ENCODE data around the gene FOXI1.

FOXI1 gene
- 0 to 0.42 (median 0.03) reads per million in 9 experiments for total RNA-seq

DNA sequence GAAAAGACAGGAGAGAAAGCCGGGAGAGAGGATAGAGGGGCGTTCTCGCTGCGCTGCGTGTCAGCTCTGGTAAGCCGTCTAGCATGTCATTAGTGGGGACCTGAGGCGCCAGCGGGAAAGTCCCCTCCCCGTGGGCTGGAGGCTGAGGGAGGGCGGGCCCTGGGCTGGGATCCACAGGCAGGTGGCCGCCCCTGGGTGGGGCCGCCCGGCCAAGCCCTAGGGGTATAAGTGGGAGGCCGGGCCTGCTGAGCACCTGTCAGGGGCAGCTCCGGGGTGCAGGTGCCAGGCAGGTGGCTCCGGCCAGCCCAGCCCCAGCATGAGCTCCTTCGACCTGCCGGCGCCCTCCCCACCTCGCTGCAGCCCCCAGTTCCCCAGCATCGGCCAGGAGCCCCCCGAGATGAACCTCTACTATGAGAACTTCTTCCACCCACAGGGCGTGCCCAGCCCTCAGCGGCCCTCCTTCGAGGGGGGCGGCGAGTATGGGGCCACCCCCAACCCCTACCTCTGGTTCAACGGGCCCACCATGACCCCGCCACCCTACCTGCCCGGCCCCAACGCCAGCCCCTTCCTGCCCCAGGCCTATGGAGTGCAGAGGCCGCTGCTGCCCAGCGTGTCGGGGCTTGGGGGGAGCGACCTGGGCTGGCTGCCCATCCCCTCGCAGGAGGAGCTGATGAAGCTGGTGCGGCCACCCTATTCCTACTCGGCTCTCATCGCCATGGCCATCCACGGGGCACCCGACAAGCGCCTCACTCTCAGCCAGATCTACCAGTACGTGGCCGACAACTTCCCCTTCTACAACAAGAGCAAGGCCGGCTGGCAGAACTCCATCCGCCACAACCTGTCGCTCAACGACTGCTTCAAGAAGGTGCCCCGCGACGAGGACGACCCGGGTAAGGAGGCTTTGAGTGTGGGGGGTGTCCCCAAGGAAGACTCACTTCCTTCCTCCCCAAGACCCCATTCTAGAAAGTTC is at the start of gene FOXI1:
TSS of gene FOXI1 (plus strand) at position 256 of the 970 bp plus-strand sequence. CDS start at position 317, 61 bp downstream.
- Mint-ChIP-seq H3K36me3 (ENCODE audit: insufficient read depth) (no peaks in the 10 kb centered on the region), H3K9me3 (no peaks in the 10 kb centered on the region), H3K27ac (no peak within 1 kb of the TSS), H3K27me3 (peaks cover 24 to 51% of the 10 kb centered on the region in 2 donors), H3K4me1 (ENCODE audit: low read depth in 2 of 2) (peaks cover 0 to 4% of the 10 kb centered on the region in 2 donors), H3K4me3 (no peak within 1 kb of the TSS)
- ATAC-seq (replicated peaks) (no peak), DNase-seq (no peak)

DNA sequence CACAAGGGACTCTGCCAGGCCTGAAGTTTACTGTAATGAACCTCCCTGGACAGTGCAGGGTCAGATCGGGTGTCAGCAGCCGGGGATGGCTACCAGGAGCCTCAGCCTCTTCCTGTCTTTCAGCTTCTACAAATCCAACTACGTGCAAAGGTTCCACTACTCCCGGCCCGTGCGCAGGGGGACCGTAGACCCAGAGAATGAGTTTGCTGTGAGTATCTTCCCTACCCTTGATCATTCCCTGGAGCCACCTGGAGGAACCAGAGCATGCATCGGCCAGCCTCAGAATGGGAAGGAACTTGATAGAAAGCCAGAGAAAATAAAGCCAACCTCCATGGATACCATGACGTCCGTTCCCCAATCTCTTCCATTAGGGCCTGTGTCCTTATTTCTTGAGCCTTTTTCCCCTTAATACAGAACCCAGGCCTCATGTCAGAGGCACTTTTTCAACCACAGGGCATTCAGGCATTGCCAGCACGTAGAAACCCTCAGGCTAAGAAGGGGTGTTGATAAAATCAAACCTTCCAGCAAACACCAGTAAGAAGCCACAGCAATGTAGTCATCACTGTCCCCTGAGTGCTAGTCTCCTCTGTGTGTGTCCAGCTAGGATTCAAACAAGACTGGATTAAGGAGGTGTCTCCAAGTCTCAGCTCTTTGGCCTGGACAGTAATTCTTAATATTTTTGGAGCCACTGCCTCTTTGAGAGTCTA is 49.0 kb upstream of the FOXI1 start:
- no peak for ATAC-seq (replicated peaks)
- Mint-ChIP-seq H3K27me3 (no peaks in the 10 kb centered on the region), H3K4me1 (ENCODE audit: low read depth in 2 of 2) (peaks cover 0 to 3% of the 10 kb centered on the region in 2 donors), H3K36me3 (ENCODE audit: insufficient read depth) (peaks cover 42% of the 10 kb centered on the region), H3K9me3 (peaks cover 0 to 2% of the 10 kb centered on the region in 2 donors), H3K4me3 (no peak overlapping the region), H3K27ac (no peak overlapping the region)
- no peak for DNase-seq

DNA sequence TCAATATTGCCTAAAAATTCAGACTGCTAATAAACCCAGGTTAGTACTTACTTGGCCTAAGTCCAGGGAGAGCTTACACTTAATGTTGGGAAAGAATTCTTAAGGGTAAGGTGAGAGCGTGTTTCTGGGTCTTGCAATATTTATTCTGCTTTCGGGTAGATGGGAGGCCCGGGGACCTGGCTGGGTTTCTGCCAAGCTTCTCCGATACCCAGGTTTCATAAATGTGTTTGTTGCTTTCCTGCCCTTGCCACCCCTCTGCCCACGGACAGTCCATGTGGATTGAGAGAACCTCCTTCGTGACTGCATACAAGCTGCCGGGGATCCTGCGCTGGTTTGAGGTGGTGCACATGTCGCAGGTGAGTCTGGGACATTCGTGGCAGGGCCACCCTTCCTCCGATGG is 48.4 kb upstream of the FOXI1 start:
- no peaks in the 10 kb centered on the region for H3K4me1 Mint-ChIP-seq (ENCODE audit: low read depth in 2 of 2)
- H3K27ac Mint-ChIP-seq, result peak overlapping the region in 1 of 2 donors; percentile 35
- ATAC-seq (replicated peaks) (no peak), DNase-seq (no peak)
- H3K27me3 Mint-ChIP-seq, result no peaks in the 10 kb centered on the region
- peaks cover 0 to 2% of the 10 kb centered on the region in 2 donors for H3K9me3 Mint-ChIP-seq
- H3K36me3 Mint-ChIP-seq (ENCODE audit: insufficient read depth), result peaks cover 41% of the 10 kb centered on the region
- no peak overlapping the region for H3K4me3 Mint-ChIP-seq

DNA sequence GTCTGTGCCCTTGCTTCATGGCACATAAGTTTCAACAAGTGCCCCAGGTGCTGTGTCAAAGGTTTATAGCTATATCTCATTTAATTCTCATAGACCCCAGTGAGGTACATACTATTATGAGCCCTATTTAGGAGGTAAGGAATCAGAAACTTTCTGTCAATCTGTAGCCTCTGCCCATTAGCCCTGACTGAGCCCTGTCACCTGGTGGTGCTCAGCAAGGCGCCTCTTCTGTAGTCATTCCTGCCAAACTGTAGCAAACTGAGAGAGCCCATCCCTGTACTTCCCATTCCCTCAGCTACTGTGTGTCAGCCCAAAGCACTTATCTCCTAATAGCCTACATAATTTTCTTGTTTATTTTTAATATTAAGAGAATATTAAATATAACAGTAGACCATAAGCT is 46.5 kb upstream of the FOXI1 start:
- ATAC-seq (replicated peaks) (no peak), DNase-seq (no peak)
- H3K36me3 Mint-ChIP-seq (ENCODE audit: insufficient read depth), result peaks cover 39% of the 10 kb centered on the region
- no peak overlapping the region for H3K27ac Mint-ChIP-seq
- H3K9me3 Mint-ChIP-seq, result peaks cover 0 to 2% of the 10 kb centered on the region in 2 donors
- H3K4me3 Mint-ChIP-seq, result no peak overlapping the region
- H3K4me1 Mint-ChIP-seq (ENCODE audit: low read depth in 2 of 2), result no peaks in the 10 kb centered on the region
- H3K27me3 Mint-ChIP-seq, result no peaks in the 10 kb centered on the region

DNA sequence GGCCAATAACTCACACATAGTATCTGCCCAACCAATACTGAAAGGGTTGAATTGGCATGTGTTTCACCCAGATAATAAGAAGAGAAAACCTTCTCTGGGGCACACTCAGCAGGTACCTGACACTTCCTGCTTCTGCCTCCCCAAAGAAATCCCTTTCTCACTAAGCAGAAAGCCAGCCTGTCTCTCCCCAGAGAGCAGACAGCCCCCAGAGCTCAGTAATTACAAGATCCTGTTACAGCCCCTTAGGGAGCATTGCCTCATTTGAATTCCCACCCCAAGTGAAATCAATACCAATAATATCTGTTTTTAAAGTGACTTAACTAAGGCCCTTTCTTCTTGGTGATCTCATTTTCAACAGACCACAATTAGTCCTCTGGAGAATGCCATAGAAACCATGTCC is 38.5 kb upstream of the FOXI1 start:
- H3K4me1 Mint-ChIP-seq (ENCODE audit: low read depth in 2 of 2), result no peaks in the 10 kb centered on the region
- no peaks in the 10 kb centered on the region for H3K27me3 Mint-ChIP-seq
- no peak overlapping the region for H3K4me3 Mint-ChIP-seq
- ATAC-seq (replicated peaks), result no peak
- H3K9me3 Mint-ChIP-seq, result no peaks in the 10 kb centered on the region
- peaks cover 40% of the 10 kb centered on the region for H3K36me3 Mint-ChIP-seq (ENCODE audit: insufficient read depth)
- peak overlapping the region in 1 of 2 donors; percentile 44 for H3K27ac Mint-ChIP-seq
- DNase-seq, result no peak

DNA sequence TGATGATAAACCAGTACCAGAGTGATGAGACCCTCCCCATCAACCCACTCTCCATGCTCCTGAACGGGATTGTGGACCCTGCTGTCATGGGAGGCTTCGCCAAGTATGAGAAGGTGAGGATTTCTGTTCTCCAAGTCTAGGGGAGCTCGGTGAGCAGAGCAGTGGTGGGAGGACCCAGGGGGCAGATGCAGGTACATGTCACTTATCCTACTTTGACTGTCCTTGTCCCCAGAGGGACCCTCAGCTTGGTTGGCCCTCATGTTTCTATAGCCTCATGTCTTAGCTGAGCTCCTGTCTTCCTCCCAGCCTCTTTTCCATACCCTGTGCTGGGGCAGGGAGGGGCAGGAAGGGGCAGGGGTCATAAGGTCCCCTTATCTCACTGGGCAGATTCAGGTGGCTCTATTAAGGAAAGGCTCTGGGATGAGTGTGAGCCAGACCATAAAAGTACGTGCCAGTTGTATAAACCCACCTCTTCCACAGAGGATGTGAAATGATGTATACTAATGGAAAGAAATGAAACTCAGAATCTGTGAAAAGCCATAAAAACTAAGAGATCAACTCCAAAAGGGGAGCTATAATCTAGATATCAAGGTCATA is 38.0 kb upstream of the FOXI1 start:
- no peak for DNase-seq
- Mint-ChIP-seq H3K4me3 (no peak overlapping the region), H3K4me1 (ENCODE audit: low read depth in 2 of 2) (no peaks in the 10 kb centered on the region), H3K36me3 (ENCODE audit: insufficient read depth) (peaks cover 40% of the 10 kb centered on the region), H3K27me3 (no peaks in the 10 kb centered on the region), H3K9me3 (no peaks in the 10 kb centered on the region), H3K27ac (no peak overlapping the region)
- ATAC-seq (replicated peaks), result no peak

DNA sequence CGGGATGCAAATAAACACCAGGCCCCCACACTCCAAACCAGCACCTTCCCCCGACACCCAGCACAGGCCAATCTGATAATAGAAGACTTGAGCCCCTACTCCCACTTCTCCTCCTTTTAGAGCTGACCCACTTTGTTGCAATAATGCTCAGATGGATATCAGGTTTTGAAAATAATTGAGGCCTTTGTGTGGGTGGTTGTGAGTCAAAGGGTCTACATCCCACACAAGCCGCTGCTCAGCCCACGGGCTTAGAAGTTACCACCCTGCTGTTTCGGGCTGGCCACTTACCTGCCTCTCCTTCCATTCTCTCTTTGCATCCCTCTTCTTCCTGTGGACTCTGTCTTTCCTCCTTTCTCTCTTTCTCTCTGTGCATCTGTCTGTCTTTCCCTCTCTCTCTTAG is 36.2 kb upstream of the FOXI1 start:
- H3K27me3 Mint-ChIP-seq, result no peaks in the 10 kb centered on the region
- no peak for DNase-seq
- no peaks in the 10 kb centered on the region for H3K4me1 Mint-ChIP-seq (ENCODE audit: low read depth in 2 of 2)
- no peak for ATAC-seq (replicated peaks)
- H3K27ac Mint-ChIP-seq, result peak overlapping the region in 1 of 2 donors; percentile 62
- no peaks in the 10 kb centered on the region for H3K9me3 Mint-ChIP-seq
- H3K4me3 Mint-ChIP-seq, result no peak overlapping the region
- H3K36me3 Mint-ChIP-seq (ENCODE audit: insufficient read depth), result peaks cover 39% of the 10 kb centered on the region

DNA sequence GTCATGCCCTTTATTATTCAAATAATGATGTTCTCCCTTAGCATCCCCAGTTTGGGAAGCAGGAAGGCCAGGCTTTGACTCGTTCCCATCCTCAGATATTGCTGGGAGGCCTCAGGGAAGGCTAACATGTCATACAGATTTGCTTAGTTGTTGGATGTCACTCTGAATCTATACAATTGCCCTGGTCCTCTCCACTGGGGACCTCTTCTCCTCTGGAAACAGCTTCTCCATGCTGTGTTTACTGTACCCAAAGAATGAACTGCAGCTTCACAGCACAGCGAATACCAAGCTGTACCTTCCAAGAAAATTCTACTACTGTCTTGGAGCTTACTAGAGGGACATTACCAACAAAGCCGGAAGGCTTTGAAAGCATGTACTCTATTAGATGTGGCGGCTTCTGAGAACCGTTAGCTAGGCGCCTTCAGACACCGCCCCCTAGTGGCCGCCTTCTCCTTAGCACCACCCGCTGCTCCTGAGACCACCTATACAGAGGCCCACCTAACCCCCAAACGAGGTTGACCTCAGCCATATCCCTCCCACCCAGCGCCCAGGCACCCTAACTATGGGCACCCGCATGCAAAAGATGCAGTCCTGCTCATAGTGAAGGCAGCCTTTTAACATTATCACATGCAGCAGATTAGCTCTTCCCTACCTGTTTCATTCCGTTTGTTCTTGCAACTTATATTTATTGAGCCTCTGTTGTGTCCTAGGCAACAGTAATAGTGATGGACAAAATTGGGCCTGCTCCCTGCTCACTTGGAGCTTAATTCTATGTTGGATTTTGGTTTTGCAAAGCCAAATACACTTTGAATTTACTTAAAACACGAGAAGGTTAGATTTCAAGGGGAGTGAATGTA is 34.9 kb upstream of the FOXI1 start:
- Mint-ChIP-seq H3K27ac (peak overlapping the region; percentile 9 to 33), H3K36me3 (ENCODE audit: insufficient read depth) (peaks cover 48% of the 10 kb centered on the region), H3K4me3 (no peak overlapping the region), H3K4me1 (ENCODE audit: low read depth in 2 of 2) (no peaks in the 10 kb centered on the region), H3K9me3 (no peaks in the 10 kb centered on the region), H3K27me3 (no peaks in the 10 kb centered on the region)
- DNase-seq (no peak), ATAC-seq (replicated peaks) (no peak)

DNA sequence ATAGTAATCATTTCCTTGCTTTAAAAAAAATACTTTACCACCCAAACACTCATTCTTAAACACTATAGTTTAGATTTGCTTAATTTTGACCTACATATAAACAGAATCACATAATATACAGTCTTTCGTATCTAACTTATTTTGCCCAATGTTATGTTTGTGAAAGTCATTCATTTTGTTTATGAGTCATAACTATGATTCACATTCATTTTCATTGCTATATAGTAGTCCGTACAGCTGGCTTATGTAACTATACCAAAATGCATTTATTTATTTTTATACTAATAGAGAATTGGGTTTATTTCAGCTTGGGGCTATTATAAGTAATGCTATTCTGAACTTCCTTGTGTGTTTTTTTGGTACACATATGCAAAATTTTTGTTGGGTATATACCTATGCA is 33.9 kb upstream of the FOXI1 start:
- no peaks in the 10 kb centered on the region for H3K27me3 Mint-ChIP-seq
- no peak for DNase-seq
- ATAC-seq (replicated peaks), result no peak
- H3K36me3 Mint-ChIP-seq (ENCODE audit: insufficient read depth), result peaks cover 51% of the 10 kb centered on the region
- H3K27ac Mint-ChIP-seq, result peak overlapping the region in 1 of 2 donors; percentile 33
- H3K4me3 Mint-ChIP-seq, result no peak overlapping the region
- no peaks in the 10 kb centered on the region for H3K9me3 Mint-ChIP-seq
- H3K4me1 Mint-ChIP-seq (ENCODE audit: low read depth in 2 of 2), result no peaks in the 10 kb centered on the region

DNA sequence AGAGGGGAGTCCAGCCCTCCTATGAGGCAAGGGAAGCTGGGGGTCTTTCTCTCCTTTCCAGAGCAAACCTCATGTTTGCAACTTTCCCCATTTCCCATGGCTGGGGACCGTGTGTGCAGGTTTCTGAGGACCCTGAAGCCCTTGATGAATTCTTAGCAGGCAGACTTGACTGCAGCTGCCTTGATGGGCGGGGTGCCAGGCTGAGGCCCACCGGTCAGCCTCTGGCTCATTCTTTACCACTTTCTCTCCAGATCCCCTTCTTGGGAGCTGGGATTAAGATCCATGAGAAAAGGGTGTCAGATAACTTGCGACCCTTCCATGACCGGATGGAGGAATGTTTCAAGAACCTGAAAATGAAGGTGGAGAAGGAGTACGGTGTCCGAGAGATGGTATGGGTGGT is 30.0 kb upstream of the FOXI1 start:
- peak overlapping the region; percentile 2 to 57 for H3K27ac Mint-ChIP-seq
- no peaks in the 10 kb centered on the region for H3K27me3 Mint-ChIP-seq
- ATAC-seq (replicated peaks), result no peak
- no peaks in the 10 kb centered on the region for H3K4me1 Mint-ChIP-seq (ENCODE audit: low read depth in 2 of 2)
- peaks cover 49% of the 10 kb centered on the region for H3K36me3 Mint-ChIP-seq (ENCODE audit: insufficient read depth)
- DNase-seq, result no peak
- no peaks in the 10 kb centered on the region for H3K9me3 Mint-ChIP-seq
- H3K4me3 Mint-ChIP-seq, result no peak overlapping the region

DNA sequence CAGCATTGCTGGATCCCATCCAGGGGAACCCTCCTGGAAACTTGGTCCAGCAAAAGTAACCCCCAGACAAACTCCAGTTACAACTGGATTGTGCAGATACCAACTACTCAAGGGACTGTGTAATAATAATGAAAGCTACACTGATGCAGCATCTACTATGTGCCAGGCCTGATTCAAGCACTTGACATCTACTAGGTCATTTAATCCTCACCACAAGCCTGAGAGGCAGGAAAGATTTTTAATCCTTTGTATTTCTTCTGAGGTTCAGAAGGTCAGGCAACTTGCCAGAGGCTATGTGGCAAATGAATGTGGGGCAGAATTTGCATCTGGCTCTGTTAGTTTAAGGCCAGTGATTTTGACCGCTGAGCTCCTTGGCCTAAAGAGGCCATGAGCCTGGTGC is 29.5 kb upstream of the FOXI1 start:
- H3K36me3 Mint-ChIP-seq (ENCODE audit: insufficient read depth), result peaks cover 52% of the 10 kb centered on the region
- DNase-seq (no peak), ATAC-seq (replicated peaks) (no peak)
- H3K4me3 Mint-ChIP-seq, result no peak overlapping the region
- H3K9me3 Mint-ChIP-seq, result no peaks in the 10 kb centered on the region
- no peaks in the 10 kb centered on the region for H3K27me3 Mint-ChIP-seq
- H3K4me1 Mint-ChIP-seq (ENCODE audit: low read depth in 2 of 2), result no peaks in the 10 kb centered on the region
- peak overlapping the region in 1 of 2 donors; percentile 57 for H3K27ac Mint-ChIP-seq

DNA sequence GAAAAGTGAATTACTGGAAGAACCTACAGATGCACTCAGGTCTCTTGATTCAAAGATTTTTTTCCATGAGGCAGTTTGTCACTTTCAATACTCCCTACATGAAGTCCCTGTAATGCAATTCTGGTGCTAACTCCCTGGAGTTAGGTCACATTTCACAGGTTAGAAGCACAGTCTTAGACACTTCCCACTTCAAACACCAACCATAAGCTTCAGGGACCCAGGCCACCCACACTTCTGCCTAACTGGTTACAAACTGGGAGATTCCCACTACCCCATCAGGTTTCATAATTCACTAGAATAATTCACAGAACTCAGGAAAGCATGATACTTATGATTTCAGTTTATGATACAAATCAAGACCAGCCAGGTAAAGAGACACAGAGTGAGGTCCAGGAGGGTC is 29.0 kb upstream of the FOXI1 start:
- Mint-ChIP-seq H3K4me1 (ENCODE audit: low read depth in 2 of 2) (no peaks in the 10 kb centered on the region), H3K27ac (no peak overlapping the region), H3K27me3 (no peaks in the 10 kb centered on the region), H3K9me3 (no peaks in the 10 kb centered on the region), H3K4me3 (no peak overlapping the region), H3K36me3 (ENCODE audit: insufficient read depth) (peaks cover 56% of the 10 kb centered on the region)
- ATAC-seq (replicated peaks) (no peak), DNase-seq (no peak)

DNA sequence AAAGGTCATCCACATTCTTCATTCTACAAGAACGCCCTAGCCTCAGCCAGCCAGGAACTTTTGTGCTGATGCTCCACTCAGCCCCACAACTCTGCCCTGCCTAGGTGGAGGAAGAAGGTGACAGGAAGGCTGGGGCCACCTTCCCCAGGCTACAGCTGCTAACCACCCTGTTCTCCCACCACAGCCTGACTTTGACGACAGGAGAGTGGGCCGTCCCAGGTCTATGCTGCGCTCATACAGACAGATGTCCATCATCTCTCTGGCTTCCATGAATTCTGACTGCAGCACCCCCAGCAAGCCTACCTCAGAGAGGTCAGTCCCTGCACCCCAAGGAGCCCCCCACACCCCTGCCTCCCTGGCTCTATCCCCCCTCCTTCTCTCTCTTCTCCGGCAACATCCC is 28.2 kb upstream of the FOXI1 start:
- Mint-ChIP-seq H3K4me3 (no peak overlapping the region), H3K36me3 (ENCODE audit: insufficient read depth) (peaks cover 62% of the 10 kb centered on the region), H3K27me3 (no peaks in the 10 kb centered on the region), H3K4me1 (ENCODE audit: low read depth in 2 of 2) (no peaks in the 10 kb centered on the region), H3K27ac (peak overlapping the region in 1 of 2 donors; percentile 39), H3K9me3 (no peaks in the 10 kb centered on the region)
- ATAC-seq (replicated peaks), result no peak
- no peak for DNase-seq

Data from effector memory CD8-positive, alpha-beta T cell (primary cell).